AG20443 (cell line): ENCODE results near the gene PANK2.
A peak's percentile ranks its signal among the peaks of the same experiment; 100 is the strongest.
"Not testable (repeated sequence)": the region's sequence is repeated elsewhere in the genome, so short reads cannot be mapped to it uniquely, and the experiment has no call there.

Experiments
- DNase-seq: peaks from one replicate; pipeline ENCODE4 v3.0.0; 2012; ENCODE audit warnings: low spot score, mixed read lengths

The PANK2 gene

DNA sequence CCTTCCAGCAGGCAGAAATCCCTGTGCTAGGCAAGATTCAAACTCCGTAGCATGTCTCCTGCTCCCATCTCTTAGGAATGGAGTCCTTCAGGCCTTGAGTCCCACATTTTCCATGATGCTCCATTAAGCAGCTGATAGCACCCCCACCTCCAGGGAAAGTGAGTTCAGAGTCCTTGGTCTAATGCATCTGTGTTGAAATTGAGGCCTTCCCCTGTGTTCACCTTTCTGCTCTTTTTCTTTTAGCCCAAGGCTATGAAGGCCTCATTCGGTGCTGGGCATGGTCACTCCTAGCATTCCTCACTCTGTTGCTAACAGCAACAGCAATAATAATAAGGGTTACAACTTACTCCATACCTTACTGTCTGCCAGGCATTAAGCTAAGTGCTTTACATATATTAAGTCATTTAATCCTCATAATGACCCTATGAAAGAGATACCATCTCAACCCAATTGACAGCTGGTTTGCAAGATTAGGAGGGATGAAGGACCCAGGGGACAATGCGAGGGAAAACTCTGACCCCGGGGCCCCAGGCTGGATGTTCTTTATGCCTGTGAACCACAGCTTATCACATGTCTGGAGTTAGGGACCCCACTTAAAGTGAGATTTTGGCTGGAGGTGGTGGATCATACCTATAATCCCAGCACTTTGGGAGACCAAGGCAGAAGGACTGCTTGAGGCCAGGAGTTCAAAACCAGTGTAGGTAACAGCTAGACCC lies 17.5 kb upstream of the PANK2 start:
- no peak for DNase-seq

DNA sequence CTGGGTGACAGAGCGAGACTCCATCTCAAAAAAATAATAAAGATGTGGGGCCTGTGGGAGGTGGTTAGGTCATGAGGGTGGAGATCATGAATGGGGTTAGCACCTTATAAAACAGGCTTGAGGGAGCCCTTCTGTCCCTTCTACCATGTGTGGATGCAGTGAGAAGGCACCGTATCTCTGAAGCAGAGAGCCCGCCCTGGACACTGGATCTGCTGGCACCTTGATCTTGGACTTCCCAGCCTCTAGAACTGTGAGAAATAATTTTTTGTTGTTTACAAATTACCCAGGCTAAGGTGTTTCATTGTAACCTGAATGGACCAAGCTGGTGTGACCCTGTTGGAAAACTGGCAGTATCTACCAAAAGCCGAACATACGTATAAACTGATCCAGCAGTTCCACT lies 15.7 kb upstream of the PANK2 start:
- DNase-seq: no peak

DNA sequence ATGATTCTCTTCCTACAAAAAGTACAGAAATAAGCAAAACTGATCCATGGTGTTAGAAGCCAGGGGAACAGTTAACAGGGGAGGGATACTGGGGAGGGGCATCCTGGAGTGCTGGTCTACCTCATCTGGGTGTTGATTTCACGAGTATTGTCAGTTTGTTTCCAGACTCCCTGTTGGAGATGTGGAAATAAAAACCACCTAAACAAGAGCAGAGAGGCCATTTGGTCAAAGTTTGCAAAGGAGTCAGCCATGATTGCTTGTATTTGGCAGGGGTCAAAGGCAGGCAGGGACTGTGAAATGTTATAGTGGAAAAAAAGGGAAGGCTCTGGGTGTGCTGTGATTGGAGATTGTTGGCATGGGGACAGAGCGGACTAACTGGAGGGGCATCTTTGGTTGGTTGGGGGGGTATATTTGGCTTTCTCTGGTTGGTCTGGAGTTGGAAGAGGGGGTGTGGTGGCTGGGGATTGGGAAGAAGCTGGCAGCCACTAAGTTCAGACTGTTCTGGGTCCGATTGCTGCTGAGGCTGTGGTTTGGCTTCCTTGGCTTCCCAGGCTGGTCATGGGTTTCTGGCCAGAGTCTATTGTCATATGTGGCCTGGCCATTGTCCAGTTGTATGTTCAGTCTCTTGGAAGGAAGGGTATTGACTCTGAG lies 14.9 kb upstream of the PANK2 start:
- DNase-seq: no peak

DNA sequence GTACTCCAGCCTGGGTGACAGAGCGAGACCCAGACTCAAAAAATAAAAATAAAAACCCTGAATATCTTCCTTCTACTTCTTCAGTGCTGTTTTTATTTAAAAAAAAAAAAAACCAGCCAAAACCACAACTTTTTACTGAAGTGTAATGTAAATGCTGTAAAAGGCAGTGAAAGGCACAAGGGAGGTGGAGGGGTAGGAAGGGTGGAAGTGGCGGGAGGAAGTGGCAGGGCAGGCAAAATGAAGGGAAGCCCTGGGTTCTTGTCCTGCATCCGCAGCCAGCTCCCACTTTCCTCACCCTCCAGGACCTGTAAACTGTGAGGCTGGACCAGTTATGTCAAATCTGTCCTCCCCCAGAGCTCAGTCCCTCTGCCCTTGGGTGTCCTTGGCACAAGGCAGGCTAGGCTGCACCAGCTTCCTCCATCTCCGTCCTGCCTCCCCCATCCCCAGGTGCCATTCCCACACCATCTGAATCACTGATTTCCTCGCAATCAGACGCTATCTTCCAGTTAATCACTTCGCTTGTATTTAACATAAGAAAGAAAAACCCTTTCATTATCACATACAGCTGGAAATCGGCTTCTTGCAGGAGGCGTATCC lies 13.7 kb upstream of the PANK2 start:
- no peak for DNase-seq

DNA sequence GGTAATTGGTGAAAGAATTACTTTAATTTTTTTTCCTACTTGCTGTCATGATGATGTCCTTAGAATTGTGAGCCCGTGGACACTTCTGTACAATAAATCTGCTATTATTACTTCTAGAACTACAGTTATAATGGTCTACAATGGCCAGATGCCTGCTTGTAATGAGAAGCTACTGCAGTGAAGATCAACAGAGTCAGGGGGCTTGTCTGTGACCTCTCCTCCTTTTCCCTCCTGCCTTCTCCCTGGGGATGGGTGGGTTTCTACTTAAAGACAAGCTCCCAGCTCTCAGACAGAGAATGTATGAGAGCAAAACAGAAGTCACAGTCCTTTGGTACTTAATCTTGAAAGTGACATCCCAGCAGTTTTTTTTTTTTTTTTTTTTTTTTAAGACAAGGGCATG lies 13.2 kb upstream of the PANK2 start:
- DNase-seq: no peak

- no peak for DNase-seq
Observed at GRCh38 chr20:3876676-3877075, 12.5 kb upstream of the PANK2 start.

DNA sequence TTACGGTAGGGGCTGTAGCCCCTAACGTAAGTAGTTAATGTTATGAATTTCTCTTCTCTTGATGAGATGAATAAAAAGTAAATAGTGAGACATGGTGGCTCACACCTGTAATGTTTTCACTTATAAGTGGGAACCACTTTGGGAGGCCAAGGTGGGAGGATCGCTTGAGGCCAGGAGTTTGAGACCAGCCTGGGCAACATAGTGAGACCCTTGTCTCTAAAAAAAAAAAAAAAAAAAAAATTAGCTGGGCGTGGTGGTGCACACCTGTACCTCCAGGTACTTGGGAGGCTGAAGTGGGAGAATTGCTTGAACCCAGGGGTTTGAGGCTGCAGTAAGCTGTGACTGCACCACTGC lies 10.3 kb upstream of the PANK2 start:
- DNase-seq: not testable (repeated sequence)

DNA sequence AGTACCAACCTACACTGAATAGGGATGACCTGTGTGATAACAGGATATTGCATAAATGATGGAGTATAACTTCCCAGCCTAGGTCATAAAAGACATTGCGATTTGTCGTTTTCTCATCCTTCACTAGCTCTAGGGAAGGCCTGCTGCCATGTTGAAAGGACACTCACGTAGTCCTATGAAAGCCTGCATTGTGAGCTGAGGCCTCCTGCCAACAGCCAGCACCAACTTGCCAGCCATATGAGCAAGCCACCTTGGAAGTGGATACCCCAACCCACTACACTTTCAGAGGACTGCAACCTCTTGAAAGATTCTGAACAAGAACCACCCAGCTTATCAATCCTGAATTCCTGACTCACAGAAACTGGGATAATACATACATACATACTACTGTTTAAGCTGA lies 3.5 kb upstream of the PANK2 start:
- no peak for DNase-seq

GRCh38 chr20:3887876-3888620 lies 1.1 kb upstream of the PANK2 start:
- peak; percentile 63 for DNase-seq

DNA sequence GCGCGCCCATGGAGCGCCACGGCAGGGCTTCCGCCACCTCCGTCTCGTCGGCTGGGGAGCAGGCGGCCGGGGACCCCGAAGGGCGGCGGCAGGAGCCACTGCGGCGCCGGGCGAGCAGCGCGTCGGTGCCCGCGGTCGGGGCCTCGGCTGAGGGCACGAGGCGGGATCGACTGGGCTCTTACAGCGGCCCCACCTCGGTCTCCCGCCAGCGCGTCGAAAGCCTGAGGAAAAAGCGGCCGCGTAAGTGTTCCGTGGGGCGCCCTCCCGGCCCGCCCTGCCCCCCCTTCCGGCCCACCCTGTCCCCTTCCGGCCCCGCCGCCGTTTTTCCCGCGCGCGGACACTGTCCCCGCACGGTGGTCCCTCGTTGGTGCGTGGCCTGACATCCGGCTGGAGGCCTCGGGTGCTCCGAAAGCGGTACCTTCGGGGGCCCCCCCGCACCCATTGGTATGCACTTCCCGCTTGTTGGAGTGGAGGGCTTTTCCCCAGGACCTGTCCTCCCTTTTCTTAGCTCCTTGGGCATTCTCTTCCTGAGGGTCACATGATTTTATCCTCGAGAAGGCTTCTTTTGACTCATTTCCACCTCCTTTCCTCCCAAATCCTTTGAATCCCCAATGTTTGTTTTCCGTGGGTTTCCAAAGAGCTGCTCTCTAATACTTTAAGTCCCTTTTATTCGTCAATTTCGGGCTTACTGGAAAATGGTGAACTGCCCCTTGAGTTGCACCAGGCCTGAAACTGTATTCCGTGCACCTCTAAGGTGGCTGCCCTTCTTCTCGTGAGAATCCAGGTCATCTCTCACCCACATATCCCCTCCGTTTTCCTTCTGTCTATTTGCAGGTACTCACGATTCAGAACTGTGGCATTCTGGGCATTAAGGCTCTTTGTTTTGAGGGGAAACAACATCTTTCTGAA lies 556 bp downstream of the PANK2 start:
- peak; percentile 45 for DNase-seq

DNA sequence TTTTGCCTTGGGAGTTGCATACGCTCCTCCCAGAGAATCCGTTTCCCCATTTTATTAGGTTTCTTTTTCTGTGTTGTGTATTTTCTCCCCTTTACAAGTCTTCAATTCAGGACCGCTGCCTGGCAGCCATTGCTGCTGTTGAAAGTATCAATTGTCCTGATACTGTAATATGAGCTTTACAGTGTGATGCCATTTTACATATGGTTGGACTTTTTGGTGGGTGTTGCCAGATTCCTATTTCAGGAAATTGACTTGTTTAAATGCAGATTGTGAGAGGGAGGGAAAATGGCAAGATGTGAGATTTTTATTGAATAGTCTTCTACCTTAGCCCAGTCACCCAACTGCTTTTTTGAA lies 1.2 kb downstream of the PANK2 start:
- no peak for DNase-seq

DNA sequence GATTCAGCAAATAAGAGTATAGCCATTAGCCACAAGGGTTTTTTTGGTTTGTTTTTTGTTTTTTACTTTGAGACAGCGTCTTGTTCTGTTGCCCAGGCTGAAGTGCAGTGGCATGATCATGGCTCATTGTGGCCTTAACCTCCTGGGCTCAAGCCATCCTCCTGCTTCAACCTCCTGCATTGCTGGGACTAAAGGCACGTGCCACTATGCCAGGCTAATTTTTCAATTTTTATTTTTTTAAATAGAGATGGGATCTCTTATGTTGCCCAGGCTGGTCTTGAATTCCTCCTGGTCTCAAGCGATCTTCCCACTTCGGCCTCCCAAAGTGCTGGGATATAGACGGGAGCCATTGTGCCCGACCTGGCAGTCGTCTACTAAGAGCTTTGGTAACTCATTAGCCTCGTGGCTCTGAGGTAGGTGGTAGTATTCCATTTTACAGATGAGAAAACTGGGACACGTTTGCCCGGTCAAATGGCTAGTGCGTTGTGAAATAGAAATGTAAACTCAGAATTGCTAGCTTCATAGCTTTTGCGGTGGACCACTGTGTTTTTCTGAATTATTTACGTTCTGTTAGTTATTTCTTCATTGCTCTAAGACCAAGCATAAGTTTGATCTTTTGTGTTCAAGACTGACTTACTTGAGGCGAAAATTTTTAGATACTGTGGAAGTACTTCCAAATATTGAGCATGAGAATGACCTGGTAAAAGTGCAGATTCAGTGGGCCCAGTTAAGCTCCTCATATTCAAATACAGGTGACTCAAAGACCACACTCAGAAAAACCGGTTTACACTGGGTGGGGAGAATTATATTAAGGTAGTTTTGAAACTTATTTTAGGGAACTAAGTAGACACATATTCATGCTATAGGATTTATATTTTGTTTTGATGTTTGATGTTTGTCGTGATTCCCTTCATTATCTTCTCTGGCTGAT lies 2.1 kb downstream of the PANK2 start:
- DNase-seq: no peak

DNA sequence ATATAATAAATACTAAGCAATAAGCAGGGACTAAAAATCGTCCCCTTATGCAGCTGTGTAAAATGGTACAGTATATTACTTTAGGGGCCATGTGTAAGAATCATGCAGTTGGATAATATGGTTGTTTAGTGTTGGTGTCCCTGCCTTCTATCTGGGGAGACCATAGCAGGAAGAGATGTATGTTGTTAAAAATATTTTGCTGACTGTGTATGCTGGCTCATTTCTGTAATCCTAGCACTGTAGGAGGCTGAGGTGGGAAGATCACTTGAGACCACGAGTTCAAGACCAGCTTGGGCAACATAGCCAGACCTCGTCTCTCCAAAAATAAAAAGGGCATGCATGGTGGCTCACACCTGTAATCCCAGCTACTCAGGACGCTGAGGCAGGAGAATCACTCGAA lies 5.6 kb downstream of the PANK2 start:
- no peak for DNase-seq

DNA sequence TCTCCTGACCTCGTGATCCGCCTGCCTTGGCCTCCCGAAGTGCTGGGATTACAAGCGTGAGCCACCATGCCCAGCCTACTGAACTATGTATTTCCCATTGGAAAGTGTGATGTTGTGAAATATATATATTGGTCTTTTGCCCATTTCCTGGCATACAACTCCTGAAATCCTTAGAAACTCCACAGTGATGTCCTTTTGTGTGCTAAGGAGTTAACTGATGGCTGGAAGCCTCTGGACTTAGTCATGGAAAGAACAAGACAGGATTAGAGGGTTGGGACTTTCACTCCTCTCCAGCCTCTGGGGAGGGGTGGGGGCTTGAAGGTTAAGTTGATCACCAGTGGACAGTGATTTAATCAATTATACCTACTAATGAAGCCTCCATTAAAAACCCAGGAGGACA lies 7.1 kb downstream of the PANK2 start:
- no peak for DNase-seq

DNA sequence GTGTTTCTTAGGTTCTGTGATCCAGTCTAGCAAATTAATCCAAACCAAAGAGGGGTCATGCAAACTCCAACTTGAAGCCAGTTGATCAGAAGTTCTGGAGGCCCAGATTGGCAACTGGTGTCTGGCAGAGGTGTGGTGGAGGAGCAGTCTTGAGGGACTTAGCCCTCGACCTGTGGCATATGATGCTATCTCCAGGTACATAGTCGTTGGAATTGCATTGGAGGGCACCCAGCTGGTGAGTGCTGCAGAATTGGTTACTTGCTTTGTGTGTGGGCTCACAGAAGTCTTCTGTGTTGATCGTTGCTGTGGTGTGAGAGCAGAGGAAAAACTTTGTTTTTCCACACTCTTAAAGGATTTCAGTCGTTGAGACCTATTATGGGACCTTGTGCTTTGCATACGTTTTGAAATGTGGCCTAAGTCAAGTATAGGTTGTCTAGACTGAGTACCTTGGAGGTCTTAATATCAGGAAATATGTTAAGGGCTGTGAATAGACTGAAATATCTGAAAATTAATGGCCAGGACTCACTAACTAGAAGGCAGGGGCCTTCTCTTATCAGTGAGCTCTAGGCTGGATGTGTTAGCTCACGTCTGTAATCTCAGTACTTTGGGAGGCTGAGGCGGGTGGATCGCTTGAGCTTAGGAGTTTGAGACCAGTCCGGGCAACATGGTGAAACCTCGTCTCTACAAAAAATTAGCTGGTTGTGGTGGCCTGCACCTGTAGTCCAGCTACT lies 7.8 kb downstream of the PANK2 start:
- DNase-seq: no peak

- not testable (repeated sequence) for DNase-seq
Observed at GRCh38 chr20:3898181-3898580, 9.0 kb downstream of the PANK2 start.

- DNase-seq: no peak
Observed at GRCh38 chr20:3898639-3899038, 9.5 kb downstream of the PANK2 start.

GRCh38 chr20:3900187-3900604 lies 11.0 kb downstream of the PANK2 start:
- no peak for DNase-seq

DNA sequence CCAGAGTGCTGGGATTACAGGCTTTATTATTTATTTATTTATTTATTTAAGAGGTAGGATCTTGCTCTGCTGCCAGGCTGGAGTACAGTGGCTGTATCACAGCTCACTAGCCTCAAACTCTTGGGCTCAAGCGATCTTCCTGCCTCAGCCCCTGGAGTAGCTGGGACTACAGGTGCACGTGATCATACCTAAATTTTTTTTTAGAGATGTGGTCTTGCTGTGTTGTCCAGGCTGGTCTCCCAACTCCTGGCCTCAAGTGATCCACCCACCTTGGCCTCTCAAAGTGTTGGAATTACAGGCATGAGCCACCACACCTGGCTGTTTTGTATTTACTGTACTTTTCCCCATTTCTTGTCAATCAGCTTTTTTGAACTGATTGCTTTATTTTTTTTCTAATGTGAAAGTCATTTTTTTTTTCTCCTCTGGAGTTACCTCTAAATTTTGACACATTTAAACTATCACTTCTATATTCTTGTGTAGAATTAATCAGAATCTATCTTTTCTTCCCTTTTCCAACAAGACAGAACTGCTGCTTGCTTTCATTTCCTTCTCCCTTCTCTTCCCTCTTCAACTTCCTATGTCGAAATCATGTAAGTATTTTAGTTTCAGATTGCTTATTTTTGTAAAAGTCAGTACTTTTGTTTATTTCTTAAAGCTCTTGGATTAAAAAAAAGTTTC lies 12.0 kb downstream of the PANK2 start:
- DNase-seq: no peak
